ENCODE results near the gene ZNF79.

The ZNF79 gene

GRCh38 chr9:127447416-127448111, 23.4 kb downstream of the ZNF79 start:
- no peak for TF ChIP-seq CTCF (IDR thresholded peaks at IDR 0.05; ENCODE audit: insufficient read depth, low read depth, low read length, missing control alignments)
- H3K4me3 ChIP-seq (ENCODE audit: low read depth, low read length), result no peak overlapping the region
- DNase-seq (ENCODE audit: low read depth), result no peak

- no peak for TF ChIP-seq CTCF (IDR thresholded peaks at IDR 0.05; ENCODE audit: insufficient read depth, low read depth, low read length, missing control alignments)
- DNase-seq (ENCODE audit: low read depth), result no peak
- H3K4me3 ChIP-seq (ENCODE audit: low read depth, low read length), result no peak overlapping the region
Observed at GRCh38 chr9:127448112-127448805, 24.1 kb downstream of the ZNF79 start.

GRCh38 chr9:127449332-127449966, 25.3 kb downstream of the ZNF79 start:
- peak; percentile 45 for DNase-seq (ENCODE audit: low read depth)
- H3K4me3 ChIP-seq (ENCODE audit: low read depth, low read length), result peak overlapping the region; percentile 94
- TF ChIP-seq CTCF (IDR thresholded peaks at IDR 0.05; ENCODE audit: insufficient read depth, low read depth, low read length, missing control alignments), result no peak

- TF ChIP-seq CTCF (IDR thresholded peaks at IDR 0.05; ENCODE audit: insufficient read depth, low read depth, low read length, missing control alignments), result no peak
- DNase-seq (ENCODE audit: low read depth), result no peak
- peak overlapping the region; percentile 94 for H3K4me3 ChIP-seq (ENCODE audit: low read depth, low read length)
Observed at GRCh38 chr9:127450243-127450760, 26.1 kb downstream of the ZNF79 start.

GRCh38 chr9:127450830-127451607, 26.8 kb downstream of the ZNF79 start, which contains the start of the genes LRSAM1 and RPL12:
LRSAM1 (plus strand) TSS chr9:127451510; CDS start chr9:127454528, 3,018 bp downstream.
RPL12 (minus strand) TSS chr9:127451406; CDS start chr9:127451317, 89 bp downstream.
- DNase-seq (ENCODE audit: low read depth), result peak; percentile 98
- peak within 1 kb of the TSS; percentile 94 for H3K4me3 ChIP-seq (ENCODE audit: low read depth, low read length)
- TF ChIP-seq CTCF (IDR thresholded peaks at IDR 0.05; ENCODE audit: insufficient read depth, low read depth, low read length, missing control alignments), result no peak

GRCh38 chr9:127451608-127451857, 27.4 kb downstream of the ZNF79 start:
- DNase-seq (ENCODE audit: low read depth), result no peak
- TF ChIP-seq CTCF (IDR thresholded peaks at IDR 0.05; ENCODE audit: insufficient read depth, low read depth, low read length, missing control alignments), result no peak
- peak overlapping the region; percentile 94 for H3K4me3 ChIP-seq (ENCODE audit: low read depth, low read length)

Data from GM12865 (cell line).